CD14-positive monocyte (primary cell): ENCODE measurements around the gene EIF1. TPM values are rescaled to one million over a fixed set of nuclear protein-coding genes. Genes with fewer than 3 reads are reported as not detected.

Experiments used
- DNase-seq, 3 donors: peaks; one replicate each; pipeline ENCODE4 v3.0.0-alpha.2; 2011 to 2022
- H2AFZ ChIP-seq: 2 replicates; pipeline ENCODE4 v1.6.0; 2012; ENCODE audit warnings: mild to moderate bottlenecking, low read depth, low read length, inconsistent platforms; ENCODE audit not compliant: insufficient read depth, poor library complexity, severe bottlenecking
- H3K27ac ChIP-seq, 2 donors: 1 replicate in 1 of 2; 2 replicates in 1 of 2; pipeline ENCODE4 v1.5.1; 2012 to 2013; ENCODE audit warnings: low read length in 2 of 2, control low read depth in 1 of 2, inconsistent platforms in 1 of 2, low read depth in 1 of 2, mild to moderate bottlenecking in 1 of 2
- H3K27me3 ChIP-seq, 2 donors: one replicate each; pipeline versions ENCODE4 v1.6.0 to v1.6.1; 2011 to 2013; ENCODE audit warnings: low read length in 2 of 2; ENCODE audit not compliant: control insufficient read depth in 2 of 2, insufficient read depth in 2 of 2
- H3K36me3 ChIP-seq, 2 donors: replicated peaks in 1 of 2; 1 replicate in 1 of 2; 2 replicates in 1 of 2; pipeline versions ENCODE4 v1.5.1 to v1.6.1; 2012 to 2013; ENCODE audit warnings: low read length in 2 of 2, control low read depth in 1 of 2, inconsistent platforms in 1 of 2, mild to moderate bottlenecking in 1 of 2; ENCODE audit not compliant: insufficient read depth in 2 of 2, control insufficient read depth in 1 of 2
- H3K4me1 ChIP-seq, 2 donors: 1 replicate in 1 of 2; 2 replicates in 1 of 2; pipeline versions ENCODE4 v1.5.1 to v1.6.1; 2012 to 2013; ENCODE audit warnings: low read length in 2 of 2, control low read depth in 1 of 2, inconsistent platforms in 1 of 2, mild to moderate bottlenecking in 1 of 2, moderate library complexity in 1 of 2; ENCODE audit not compliant: insufficient read depth in 2 of 2, control insufficient read depth in 1 of 2
- H3K4me2 ChIP-seq: replicated peaks from 2 replicates; pipeline ENCODE3; 2012; ENCODE audit warnings: low read length, moderate library complexity, mild to moderate bottlenecking; ENCODE audit not compliant: poor library complexity, severe bottlenecking; ENCODE audit errors: extremely low read depth
- H3K4me3 ChIP-seq, 3 experiments: fragments of 200-600 bp in 1 of 3; sonication (generic) in 1 of 3; replicated peaks in 1 of 3; 1 replicate in 2 of 3; 2 replicates in 1 of 3; pipeline ENCODE4 v1.5.1; 2011 to 2013; ENCODE audit warnings: low read length in 3 of 3, mild to moderate bottlenecking in 3 of 3, control low read depth in 2 of 3, low read depth in 2 of 3, inconsistent platforms in 1 of 3, moderate library complexity in 1 of 3
- H3K79me2 ChIP-seq: 2 replicates; pipeline ENCODE4 v1.6.0; 2012; ENCODE audit warnings: mild to moderate bottlenecking, control low read depth, inconsistent platforms, low read length, moderate library complexity; ENCODE audit not compliant: insufficient read depth
- H3K9ac ChIP-seq: 2 replicates; pipeline ENCODE4 v1.6.0; 2017; ENCODE audit warnings: low read length, mild to moderate bottlenecking; ENCODE audit not compliant: insufficient read depth, poor library complexity, severe bottlenecking
- H3K9me3 ChIP-seq, 2 donors: replicated peaks in 1 of 2; 1 replicate in 1 of 2; 2 replicates in 1 of 2; pipeline versions ENCODE4 v1.5.1 to v1.6.1; 2012 to 2013; ENCODE audit warnings: low read length in 2 of 2, control low read depth in 1 of 2; ENCODE audit not compliant: control insufficient read depth in 1 of 2, insufficient read depth in 1 of 2
- H4K20me1 ChIP-seq: 2 replicates; pipeline ENCODE4 v1.6.0; 2012; ENCODE audit warnings: mild to moderate bottlenecking, low read length, control low read depth, moderate library complexity; ENCODE audit not compliant: insufficient read depth
- H3K27ac Mint-ChIP-seq, 7 donors: one replicate each; pipeline ENCODE4 v1.8.0; 2020; ENCODE audit warnings: mild to moderate bottlenecking in 7 of 7, mixed read lengths in 7 of 7, moderate library complexity in 6 of 7, inconsistent platforms in 2 of 7
- H3K27me3 Mint-ChIP-seq, 3 donors: one replicate each; pipeline ENCODE4 v1.8.0; 2021 to 2022; ENCODE audit warnings: low read depth in 3 of 3, mild to moderate bottlenecking in 3 of 3, mixed read lengths in 3 of 3, moderate library complexity in 3 of 3, inconsistent platforms in 1 of 3
- H3K36me3 Mint-ChIP-seq, 2 donors: one replicate each; pipeline ENCODE4 v1.8.0; 2020; ENCODE audit warnings: mixed read lengths in 2 of 2, inconsistent platforms in 1 of 2, mild to moderate bottlenecking in 1 of 2
- H3K4me1 Mint-ChIP-seq: one replicate; pipeline ENCODE4 v1.8.0; 2020; ENCODE audit warnings: mild to moderate bottlenecking, mixed read lengths
- H3K4me3 Mint-ChIP-seq, 2 donors: one replicate each; pipeline ENCODE4 v1.8.0; 2020; ENCODE audit warnings: mild to moderate bottlenecking in 2 of 2, mixed read lengths in 2 of 2, moderate library complexity in 1 of 2
- H3K9me3 Mint-ChIP-seq, 7 donors: one replicate each; pipeline ENCODE4 v1.8.0; 2020 to 2022; ENCODE audit warnings: mixed read lengths in 7 of 7, mild to moderate bottlenecking in 6 of 7, moderate library complexity in 6 of 7, inconsistent platforms in 2 of 7
- CTCF ChIP-seq: fragments of 200-600 bp; IDR thresholded peaks from one replicate; pipeline ENCODE4 v1.8.0; 2022; ENCODE audit warnings: antibody characterized with exemption, mild to moderate bottlenecking
- WGBS: methylation state at CpG from one replicate; pipeline ENCODE4 v1.1.5; 2013; ENCODE audit warnings: missing lambda C conversion rate; ENCODE audit not compliant: insufficient coverage; 5-methylcytosine and 5-hydroxymethylcytosine counted together
- intact Hi-C, 2 donors: fragments of 100-400 bp; cut with micrococcal nuclease; formaldehyde crosslinking; loops; one replicate each; pipeline versions ENCODE4 v1.15.0 to v1.15.1; 2023
- polyA plus RNA-seq, 3 donors: library from polyadenylated mRNA; depleted of rRNA in 1 of 3; unstranded in 2 of 3; stranded (reverse) in 1 of 3; fragments of 300-500 nt in 2 of 3; fragments of >200 nt in 1 of 3; fragmentation: Illumina TruSeq in 2 of 3; gene quantifications; 1 replicate in 2 of 3; 2 replicates in 1 of 3; pipeline ENCODE4 v1.2.3, GENCODE V29; 2012 to 2021

The EIF1 gene
- polyA plus RNA-seq, 3 donors: 1,176 to 1,536 (median 1,425) TPM

GRCh38 chr17:41725134-41725533 lies 36.4 kb downstream of the EIF1 start:
- WGBS: no CpG with 5 or more reads among the region's 5 CpGs

GRCh38 chr17:41728056-41728455 lies 39.4 kb downstream of the EIF1 start:
- peaks cover 0 to under 1% (median 0%) of the 10 kb centered on the region in 7 donors for H3K9me3 Mint-ChIP-seq
- intact Hi-C loops: no loop called here
- H3K4me3 Mint-ChIP-seq: no peak overlapping the region

More at GRCh38 chr17:41725134-41725533, 36.4 kb downstream of the EIF1 start:
- Histone ChIP-seq H3K4me2 (no peak overlapping the region), H3K79me2 (no peaks in the 10 kb centered on the region), H3K9ac (no peak overlapping the region), H3K4me1 (no peaks in the 10 kb centered on the region), H3K36me3 (no peaks in the 10 kb centered on the region), H2AFZ (no peak overlapping the region), H4K20me1 (no peaks in the 10 kb centered on the region), H3K27ac (no peak overlapping the region), H3K9me3 (no peaks in the 10 kb centered on the region), H3K27me3 (peaks cover 0 to 1% of the 10 kb centered on the region in 2 donors), H3K4me3 (no peak overlapping the region)
- no peak overlapping the region for H3K4me3 Mint-ChIP-seq
- no peak overlapping the region for H3K27ac Mint-ChIP-seq
- no peaks in the 10 kb centered on the region for H3K4me1 Mint-ChIP-seq
- peaks cover 2 to 10% (median 10%) of the 10 kb centered on the region in 3 donors for H3K27me3 Mint-ChIP-seq
- TF ChIP-seq CTCF: no peak
- peaks cover 0 to 2% (median 0%) of the 10 kb centered on the region in 7 donors for H3K9me3 Mint-ChIP-seq
- no peaks in the 10 kb centered on the region for H3K36me3 Mint-ChIP-seq
- DNase-seq: no peak
- intact Hi-C loops: no loop called here

More at GRCh38 chr17:41728056-41728455, 39.4 kb downstream of the EIF1 start:
- H3K27me3 ChIP-seq: peaks cover 8 to 24% of the 10 kb centered on the region in 2 donors
- H3K4me3 ChIP-seq: no peak overlapping the region
- no peak overlapping the region for H3K27ac Mint-ChIP-seq
- WGBS: 80% methylated on average over 12 of the region's 12 CpGs
- DNase-seq: no peak
- TF ChIP-seq CTCF: no peak
- H2AFZ ChIP-seq: no peak overlapping the region
- H3K27ac ChIP-seq: no peak overlapping the region
- H3K9me3 ChIP-seq: no peaks in the 10 kb centered on the region
- H3K36me3 ChIP-seq: no peaks in the 10 kb centered on the region
- H3K79me2 ChIP-seq: no peaks in the 10 kb centered on the region
- H3K4me1 ChIP-seq: no peaks in the 10 kb centered on the region
- no peaks in the 10 kb centered on the region for H3K36me3 Mint-ChIP-seq
- H4K20me1 ChIP-seq: no peaks in the 10 kb centered on the region
- H3K4me2 ChIP-seq: no peak overlapping the region
- no peak overlapping the region for H3K9ac ChIP-seq
- H3K4me1 Mint-ChIP-seq: peaks cover 2% of the 10 kb centered on the region
- peaks cover 25 to 35% (median 32%) of the 10 kb centered on the region in 3 donors for H3K27me3 Mint-ChIP-seq
